ENCODE measurements around the gene RAMACL.

GRCh38 chr6:166534658-166535406 is 51.6 kb downstream of the RAMACL start:
- TF ChIP-seq CTCF (IDR thresholded peaks at IDR 0.05) (no peak), POLR2A (IDR thresholded peaks at IDR 0.05) (no peak)
